T-helper 2 cell treated with Interferon-gamma antibody and Interleukin-4, amounts not matched to agents 5 μg/mL and 100 μg/mL, for 36 hours (primary cell): ENCODE results near the gene ACOT8.
A peak's percentile ranks its signal among the peaks of the same experiment; 100 is the strongest.

ENCODE experiments used
- DNase-seq: peaks from one replicate; pipeline ENCODE4 v3.0.0; 2021; ENCODE audit warnings: low spot score
- H3K27ac Mint-ChIP-seq: one replicate; pipeline ENCODE4 v1.8.0; 2021; ENCODE audit warnings: mild to moderate bottlenecking, mixed read lengths
- H3K27me3 Mint-ChIP-seq: one replicate; pipeline ENCODE4 v1.8.0; 2021; ENCODE audit warnings: low read depth, mixed read lengths
- H3K36me3 Mint-ChIP-seq: one replicate; pipeline ENCODE4 v1.8.0; 2021; ENCODE audit warnings: low read depth, mixed read lengths
- H3K4me1 Mint-ChIP-seq: one replicate; pipeline ENCODE4 v1.8.0; 2021; ENCODE audit warnings: low read depth, mixed read lengths
- H3K4me3 Mint-ChIP-seq: one replicate; pipeline ENCODE4 v1.8.0; 2022; ENCODE audit warnings: mild to moderate bottlenecking, moderate library complexity, mixed read lengths
- H3K9me3 Mint-ChIP-seq: one replicate; pipeline ENCODE4 v1.8.0; 2021; ENCODE audit warnings: mixed read lengths

The ACOT8 gene

GRCh38 chr20:45796337-45797065 lies 60.7 kb downstream of the ACOT8 start:
- Mint-ChIP-seq H3K27me3 (no peaks in the 10 kb centered on the region), H3K36me3 (peaks cover 36% of the 10 kb centered on the region), H3K9me3 (no peaks in the 10 kb centered on the region), H3K27ac (no peak overlapping the region), H3K4me1 (peaks cover 14% of the 10 kb centered on the region), H3K4me3 (no peak overlapping the region)
- no peak for DNase-seq

- Mint-ChIP-seq H3K36me3 (peaks cover 29% of the 10 kb centered on the region), H3K9me3 (no peaks in the 10 kb centered on the region), H3K27me3 (no peaks in the 10 kb centered on the region), H3K27ac (peak overlapping the region; percentile 92), H3K4me1 (peaks cover 10% of the 10 kb centered on the region), H3K4me3 (peak overlapping the region; percentile 88)
- DNase-seq: no peak
Observed at GRCh38 chr20:45792317-45793118, 64.7 kb downstream of the ACOT8 start.
